Medulla oblongata (tissue), 1 donor: ENCODE results near the gene MAVS.
"Not testable (repeated sequence)": the region's sequence is repeated elsewhere in the genome, so short reads cannot be mapped to it uniquely, and the experiment has no call there.

Source experiments
- DNase-seq: peaks from one replicate; pipeline ENCODE4 v3.0.0-alpha.2; 2015; ENCODE audit errors: extremely low spot score

MAVS gene

DNA sequence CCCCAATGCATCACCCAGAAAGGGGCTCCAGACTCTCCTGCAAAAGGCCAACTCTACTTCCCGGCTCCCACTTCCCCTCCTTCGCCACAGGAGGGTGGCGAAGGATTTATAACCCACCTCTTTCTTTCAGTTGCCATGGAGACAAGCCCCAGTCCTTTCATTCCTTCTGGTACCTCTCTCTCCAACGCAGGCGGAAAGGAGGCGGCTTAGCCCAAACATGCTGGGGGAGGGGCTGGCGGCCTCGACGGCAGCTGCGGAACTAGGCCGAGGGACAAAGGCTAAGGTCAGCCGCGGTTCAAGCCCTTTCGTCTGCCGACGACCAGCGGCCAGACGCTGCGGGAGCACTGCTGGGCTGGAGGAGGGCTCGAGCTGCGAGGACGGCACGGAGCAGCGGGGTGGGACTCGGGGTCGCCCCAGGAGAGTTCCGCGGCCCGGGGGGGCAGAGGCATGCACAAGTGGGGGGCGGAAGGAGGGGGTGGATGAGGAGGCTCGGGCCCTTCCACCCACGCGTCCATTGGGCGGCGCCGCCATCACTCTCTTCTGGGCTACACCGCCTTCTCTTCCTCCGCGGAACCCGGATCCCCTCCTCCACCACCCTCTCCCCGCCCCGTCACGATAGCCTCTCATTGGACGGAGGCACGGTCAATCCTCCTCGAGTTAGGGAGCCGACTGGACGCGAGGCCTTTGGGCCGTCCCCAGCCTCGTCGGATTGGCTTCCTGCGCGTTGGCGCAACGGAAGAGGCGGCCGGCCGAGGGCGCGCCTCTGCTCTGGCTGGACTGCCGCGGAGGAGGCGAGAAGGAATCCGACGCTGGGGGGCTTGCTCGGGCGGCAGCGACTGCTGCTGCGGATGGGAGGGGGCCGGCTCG, 42.2 kb downstream of the MAVS start, which contains the start of gene PANK2:
Gene PANK2, plus strand, starts transcription at position 766 of the 867 bp plus-strand sequence.
- peak; percentile 100 for DNase-seq

DNA sequence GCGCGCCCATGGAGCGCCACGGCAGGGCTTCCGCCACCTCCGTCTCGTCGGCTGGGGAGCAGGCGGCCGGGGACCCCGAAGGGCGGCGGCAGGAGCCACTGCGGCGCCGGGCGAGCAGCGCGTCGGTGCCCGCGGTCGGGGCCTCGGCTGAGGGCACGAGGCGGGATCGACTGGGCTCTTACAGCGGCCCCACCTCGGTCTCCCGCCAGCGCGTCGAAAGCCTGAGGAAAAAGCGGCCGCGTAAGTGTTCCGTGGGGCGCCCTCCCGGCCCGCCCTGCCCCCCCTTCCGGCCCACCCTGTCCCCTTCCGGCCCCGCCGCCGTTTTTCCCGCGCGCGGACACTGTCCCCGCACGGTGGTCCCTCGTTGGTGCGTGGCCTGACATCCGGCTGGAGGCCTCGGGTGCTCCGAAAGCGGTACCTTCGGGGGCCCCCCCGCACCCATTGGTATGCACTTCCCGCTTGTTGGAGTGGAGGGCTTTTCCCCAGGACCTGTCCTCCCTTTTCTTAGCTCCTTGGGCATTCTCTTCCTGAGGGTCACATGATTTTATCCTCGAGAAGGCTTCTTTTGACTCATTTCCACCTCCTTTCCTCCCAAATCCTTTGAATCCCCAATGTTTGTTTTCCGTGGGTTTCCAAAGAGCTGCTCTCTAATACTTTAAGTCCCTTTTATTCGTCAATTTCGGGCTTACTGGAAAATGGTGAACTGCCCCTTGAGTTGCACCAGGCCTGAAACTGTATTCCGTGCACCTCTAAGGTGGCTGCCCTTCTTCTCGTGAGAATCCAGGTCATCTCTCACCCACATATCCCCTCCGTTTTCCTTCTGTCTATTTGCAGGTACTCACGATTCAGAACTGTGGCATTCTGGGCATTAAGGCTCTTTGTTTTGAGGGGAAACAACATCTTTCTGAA, 43.1 kb downstream of the MAVS start:
- peak; percentile 50 for DNase-seq

DNA sequence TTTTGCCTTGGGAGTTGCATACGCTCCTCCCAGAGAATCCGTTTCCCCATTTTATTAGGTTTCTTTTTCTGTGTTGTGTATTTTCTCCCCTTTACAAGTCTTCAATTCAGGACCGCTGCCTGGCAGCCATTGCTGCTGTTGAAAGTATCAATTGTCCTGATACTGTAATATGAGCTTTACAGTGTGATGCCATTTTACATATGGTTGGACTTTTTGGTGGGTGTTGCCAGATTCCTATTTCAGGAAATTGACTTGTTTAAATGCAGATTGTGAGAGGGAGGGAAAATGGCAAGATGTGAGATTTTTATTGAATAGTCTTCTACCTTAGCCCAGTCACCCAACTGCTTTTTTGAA, 43.7 kb downstream of the MAVS start:
- DNase-seq = no peak

DNA sequence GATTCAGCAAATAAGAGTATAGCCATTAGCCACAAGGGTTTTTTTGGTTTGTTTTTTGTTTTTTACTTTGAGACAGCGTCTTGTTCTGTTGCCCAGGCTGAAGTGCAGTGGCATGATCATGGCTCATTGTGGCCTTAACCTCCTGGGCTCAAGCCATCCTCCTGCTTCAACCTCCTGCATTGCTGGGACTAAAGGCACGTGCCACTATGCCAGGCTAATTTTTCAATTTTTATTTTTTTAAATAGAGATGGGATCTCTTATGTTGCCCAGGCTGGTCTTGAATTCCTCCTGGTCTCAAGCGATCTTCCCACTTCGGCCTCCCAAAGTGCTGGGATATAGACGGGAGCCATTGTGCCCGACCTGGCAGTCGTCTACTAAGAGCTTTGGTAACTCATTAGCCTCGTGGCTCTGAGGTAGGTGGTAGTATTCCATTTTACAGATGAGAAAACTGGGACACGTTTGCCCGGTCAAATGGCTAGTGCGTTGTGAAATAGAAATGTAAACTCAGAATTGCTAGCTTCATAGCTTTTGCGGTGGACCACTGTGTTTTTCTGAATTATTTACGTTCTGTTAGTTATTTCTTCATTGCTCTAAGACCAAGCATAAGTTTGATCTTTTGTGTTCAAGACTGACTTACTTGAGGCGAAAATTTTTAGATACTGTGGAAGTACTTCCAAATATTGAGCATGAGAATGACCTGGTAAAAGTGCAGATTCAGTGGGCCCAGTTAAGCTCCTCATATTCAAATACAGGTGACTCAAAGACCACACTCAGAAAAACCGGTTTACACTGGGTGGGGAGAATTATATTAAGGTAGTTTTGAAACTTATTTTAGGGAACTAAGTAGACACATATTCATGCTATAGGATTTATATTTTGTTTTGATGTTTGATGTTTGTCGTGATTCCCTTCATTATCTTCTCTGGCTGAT, 44.6 kb downstream of the MAVS start:
- no peak for DNase-seq

DNA sequence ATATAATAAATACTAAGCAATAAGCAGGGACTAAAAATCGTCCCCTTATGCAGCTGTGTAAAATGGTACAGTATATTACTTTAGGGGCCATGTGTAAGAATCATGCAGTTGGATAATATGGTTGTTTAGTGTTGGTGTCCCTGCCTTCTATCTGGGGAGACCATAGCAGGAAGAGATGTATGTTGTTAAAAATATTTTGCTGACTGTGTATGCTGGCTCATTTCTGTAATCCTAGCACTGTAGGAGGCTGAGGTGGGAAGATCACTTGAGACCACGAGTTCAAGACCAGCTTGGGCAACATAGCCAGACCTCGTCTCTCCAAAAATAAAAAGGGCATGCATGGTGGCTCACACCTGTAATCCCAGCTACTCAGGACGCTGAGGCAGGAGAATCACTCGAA, 48.2 kb downstream of the MAVS start:
- no peak for DNase-seq

DNA sequence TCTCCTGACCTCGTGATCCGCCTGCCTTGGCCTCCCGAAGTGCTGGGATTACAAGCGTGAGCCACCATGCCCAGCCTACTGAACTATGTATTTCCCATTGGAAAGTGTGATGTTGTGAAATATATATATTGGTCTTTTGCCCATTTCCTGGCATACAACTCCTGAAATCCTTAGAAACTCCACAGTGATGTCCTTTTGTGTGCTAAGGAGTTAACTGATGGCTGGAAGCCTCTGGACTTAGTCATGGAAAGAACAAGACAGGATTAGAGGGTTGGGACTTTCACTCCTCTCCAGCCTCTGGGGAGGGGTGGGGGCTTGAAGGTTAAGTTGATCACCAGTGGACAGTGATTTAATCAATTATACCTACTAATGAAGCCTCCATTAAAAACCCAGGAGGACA, 49.7 kb downstream of the MAVS start:
- no peak for DNase-seq

DNA sequence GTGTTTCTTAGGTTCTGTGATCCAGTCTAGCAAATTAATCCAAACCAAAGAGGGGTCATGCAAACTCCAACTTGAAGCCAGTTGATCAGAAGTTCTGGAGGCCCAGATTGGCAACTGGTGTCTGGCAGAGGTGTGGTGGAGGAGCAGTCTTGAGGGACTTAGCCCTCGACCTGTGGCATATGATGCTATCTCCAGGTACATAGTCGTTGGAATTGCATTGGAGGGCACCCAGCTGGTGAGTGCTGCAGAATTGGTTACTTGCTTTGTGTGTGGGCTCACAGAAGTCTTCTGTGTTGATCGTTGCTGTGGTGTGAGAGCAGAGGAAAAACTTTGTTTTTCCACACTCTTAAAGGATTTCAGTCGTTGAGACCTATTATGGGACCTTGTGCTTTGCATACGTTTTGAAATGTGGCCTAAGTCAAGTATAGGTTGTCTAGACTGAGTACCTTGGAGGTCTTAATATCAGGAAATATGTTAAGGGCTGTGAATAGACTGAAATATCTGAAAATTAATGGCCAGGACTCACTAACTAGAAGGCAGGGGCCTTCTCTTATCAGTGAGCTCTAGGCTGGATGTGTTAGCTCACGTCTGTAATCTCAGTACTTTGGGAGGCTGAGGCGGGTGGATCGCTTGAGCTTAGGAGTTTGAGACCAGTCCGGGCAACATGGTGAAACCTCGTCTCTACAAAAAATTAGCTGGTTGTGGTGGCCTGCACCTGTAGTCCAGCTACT, 50.4 kb downstream of the MAVS start:
- no peak for DNase-seq

DNA sequence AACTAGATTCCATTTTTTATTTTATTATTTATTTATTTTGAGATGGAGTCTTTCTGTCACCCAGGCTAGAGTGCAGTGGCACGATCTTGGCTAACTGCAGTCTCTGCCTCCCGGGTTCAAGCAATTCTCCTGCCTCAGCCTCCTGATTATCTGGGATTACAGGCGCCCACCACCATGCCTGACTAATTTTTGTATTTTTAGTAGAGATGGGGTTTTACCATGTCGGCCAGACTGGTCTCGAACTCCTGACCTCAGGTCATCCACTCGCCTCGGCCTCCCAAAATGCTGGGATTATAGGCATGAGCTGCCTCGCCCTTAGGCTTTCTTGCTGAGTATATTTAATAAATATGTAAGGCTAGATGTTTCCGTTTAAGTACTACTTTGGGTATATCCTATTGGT, 51.5 kb downstream of the MAVS start:
- DNase-seq = not testable (repeated sequence)

DNA sequence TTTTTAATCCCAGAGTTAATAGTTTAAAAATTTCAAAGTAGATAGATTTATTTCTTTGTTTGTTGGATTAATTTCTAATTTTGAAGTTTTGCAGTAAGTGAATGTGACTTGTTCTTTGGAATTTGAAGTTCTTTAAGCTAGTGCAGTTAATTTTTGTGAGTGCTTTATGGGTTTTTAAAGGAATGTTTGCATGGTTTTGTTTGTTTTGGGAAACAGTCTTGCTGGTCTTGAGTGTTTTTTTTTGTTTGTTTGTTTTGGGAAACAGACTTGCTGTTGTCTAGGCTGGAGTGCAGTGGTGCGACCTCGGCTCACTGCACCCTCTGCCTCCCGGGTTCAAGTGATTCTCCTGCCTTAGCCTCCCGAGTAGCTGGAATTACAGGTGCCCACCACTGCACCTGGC, 52.0 kb downstream of the MAVS start:
- DNase-seq = no peak

DNA sequence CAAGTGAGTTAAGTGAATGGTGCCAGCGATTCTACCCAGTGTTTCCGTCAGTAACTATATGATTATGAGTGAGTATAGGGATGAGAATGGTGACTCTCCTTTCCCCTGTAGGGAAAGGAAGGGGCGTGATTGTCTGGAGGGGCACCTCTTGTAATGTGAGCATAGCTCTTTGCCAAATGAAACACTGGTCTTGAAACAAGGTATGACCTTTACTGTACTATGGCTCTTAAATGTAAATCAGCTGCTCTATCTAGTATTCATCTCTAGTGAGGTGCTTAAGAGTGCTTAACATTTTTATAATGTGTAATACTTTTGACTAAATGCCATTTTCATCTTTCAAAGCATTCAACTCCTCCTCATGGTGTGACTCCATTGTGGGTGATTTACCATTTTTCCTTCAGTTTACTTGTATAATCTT, 53.6 kb downstream of the MAVS start:
- no peak for DNase-seq

DNA sequence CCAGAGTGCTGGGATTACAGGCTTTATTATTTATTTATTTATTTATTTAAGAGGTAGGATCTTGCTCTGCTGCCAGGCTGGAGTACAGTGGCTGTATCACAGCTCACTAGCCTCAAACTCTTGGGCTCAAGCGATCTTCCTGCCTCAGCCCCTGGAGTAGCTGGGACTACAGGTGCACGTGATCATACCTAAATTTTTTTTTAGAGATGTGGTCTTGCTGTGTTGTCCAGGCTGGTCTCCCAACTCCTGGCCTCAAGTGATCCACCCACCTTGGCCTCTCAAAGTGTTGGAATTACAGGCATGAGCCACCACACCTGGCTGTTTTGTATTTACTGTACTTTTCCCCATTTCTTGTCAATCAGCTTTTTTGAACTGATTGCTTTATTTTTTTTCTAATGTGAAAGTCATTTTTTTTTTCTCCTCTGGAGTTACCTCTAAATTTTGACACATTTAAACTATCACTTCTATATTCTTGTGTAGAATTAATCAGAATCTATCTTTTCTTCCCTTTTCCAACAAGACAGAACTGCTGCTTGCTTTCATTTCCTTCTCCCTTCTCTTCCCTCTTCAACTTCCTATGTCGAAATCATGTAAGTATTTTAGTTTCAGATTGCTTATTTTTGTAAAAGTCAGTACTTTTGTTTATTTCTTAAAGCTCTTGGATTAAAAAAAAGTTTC, 54.5 kb downstream of the MAVS start:
- DNase-seq = peak; percentile 68

DNA sequence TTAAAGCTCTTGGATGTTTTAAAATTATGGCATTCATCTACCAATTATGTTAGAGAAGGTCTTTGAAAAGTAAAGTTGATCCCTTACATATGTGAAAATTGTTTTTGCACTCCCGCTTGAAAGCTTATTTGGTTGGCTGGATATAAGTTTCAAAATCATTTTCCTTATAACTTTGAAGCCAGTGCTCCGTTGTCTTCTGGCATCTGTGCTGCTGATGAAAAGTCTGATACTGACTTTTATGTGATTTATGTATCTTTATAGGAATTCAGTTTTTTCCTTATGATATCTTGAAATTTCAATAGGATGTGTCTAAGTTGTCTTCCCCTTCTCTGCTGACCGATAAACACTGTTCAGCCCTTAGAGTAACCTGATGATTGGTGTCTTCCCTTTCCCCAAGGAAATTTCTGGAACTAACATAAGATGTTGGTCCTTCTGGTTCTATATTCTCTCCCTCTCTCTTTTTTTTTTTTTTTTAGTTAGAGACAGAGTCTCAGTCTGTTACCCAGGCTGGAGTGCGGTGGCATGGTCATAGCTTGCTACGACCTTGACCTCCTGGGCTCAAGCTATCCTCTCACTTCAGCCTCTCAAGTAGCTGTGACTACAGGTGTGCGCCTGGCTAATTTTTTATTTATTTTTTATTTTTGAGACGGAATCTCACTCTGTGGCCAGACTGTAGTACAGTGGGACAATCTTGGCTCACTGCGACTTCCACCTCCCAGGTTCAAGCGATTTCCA, 55.2 kb downstream of the MAVS start:
- DNase-seq = no peak

DNA sequence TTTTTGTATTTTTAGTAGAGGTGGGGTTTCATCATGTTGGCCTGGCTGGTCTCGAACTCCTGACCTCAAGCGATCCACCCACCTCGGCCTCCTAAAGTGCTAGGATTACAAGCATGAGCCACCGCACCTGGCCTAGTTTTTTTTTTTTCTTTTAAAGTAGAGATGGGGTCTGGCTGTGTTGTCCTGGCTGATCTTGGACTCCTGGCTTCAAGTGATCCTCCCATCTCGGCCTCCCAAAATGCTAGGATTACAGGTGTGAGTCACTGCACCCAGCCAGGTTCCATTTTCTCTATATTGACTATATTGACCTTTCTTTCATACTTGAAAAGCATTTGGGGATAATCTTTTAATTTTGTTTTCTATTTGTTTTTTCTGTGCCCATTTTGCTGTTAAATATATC, 55.8 kb downstream of the MAVS start:
- no peak for DNase-seq

DNA sequence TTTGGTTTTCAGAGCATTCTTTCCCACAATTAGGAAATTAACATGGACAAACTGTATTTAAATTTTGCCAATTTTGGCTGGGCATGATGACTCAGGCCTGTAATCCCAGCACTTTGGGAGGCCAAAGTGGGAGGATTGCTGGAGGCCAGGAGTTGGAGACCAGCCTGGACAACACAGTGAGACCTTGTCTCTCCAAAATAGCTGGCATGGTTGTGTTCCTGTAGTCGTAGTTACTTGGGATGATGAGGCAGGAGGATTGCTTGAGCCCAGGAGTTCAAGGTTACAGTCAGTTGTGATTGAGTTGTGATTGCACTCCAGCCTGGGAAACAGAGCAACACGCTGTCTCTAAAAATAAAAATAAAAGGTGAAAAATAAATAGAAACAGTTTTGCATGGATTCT, 57.6 kb downstream of the MAVS start:
- no peak for DNase-seq

DNA sequence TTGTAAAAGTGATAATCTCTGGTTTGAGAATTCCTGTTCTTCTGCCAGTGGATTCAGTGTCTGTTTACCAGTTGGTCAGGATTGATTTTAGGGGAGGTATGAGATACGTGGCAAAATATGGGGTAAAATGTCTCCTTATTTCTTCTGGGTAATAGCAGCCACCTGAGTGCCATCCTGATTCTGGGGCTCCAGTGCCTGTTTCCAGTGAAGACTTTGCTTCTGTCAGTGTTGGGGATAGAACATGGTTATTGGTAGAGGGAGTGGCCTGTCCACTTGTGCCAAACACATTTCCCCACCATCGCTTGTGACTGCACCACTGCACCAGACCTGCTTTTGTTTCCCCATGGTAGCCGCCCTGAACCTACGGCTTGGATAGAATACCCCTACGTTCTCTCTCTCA, 58.2 kb downstream of the MAVS start:
- DNase-seq = no peak

DNA sequence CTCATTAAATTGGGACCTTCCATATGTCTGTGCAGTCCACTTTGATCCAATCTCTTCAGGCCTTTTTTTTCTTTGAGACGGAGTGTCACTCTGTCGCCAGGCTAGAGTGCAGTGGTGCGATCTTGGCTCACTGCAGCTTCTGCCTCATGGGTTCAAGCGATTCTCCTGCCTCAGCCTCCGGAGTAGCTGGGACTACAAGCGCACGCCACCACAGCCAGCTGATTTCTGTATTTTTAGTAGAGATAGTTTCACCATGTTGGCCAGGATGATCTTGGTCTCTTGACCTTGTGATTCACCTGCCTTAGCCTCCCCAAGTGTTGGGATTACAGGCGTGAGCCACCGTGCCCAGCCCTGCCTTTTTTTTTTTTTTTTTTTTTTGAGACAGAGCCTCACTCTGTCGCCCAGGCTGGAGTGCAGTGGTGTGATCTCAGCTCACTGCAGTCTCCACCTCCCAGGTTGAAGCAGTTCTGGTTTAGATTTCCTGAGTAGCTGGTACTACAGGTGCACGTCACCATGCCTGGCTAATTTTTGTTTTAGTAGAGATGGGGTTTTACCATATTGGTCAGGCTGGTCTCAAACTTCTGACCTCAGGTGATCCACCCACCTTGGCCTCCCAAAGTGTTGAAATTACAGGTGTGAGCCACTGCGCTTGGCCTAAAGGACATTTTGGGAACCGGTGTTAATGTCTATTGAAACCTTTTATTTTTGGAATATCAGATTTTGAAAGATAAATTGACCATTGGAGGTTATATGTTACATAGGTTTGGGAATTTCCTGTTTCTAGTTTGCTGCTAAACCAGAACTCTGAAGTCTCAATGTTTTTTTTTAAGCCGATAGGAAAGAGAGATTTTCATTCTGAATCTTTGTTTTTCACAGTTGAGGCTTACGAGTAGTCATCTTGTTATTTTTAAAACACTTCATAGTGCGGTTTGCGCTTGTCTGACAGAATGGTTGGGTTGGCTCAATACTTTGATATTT, 60.4 kb downstream of the MAVS start:
- DNase-seq = not testable (repeated sequence)

DNA sequence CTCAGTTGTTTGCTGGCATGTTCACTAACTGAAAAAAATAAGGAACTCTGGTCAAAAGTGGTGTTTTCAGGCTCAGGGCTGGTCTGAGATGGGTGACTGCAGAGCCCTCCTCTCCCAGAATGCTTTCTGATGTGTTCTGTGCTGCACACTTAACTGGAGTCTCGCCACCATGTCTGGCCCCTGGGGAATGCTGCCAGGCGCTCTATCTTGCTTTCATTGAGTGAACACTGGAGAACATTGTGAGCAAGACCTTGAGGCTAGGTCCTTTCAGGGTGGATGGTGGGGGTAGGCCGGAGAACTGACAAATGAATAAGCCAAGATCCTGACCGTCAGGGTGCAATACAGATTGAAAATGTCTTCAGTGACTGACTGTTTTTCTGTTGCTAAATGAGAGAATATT, 62.0 kb downstream of the MAVS start:
- DNase-seq = no peak

DNA sequence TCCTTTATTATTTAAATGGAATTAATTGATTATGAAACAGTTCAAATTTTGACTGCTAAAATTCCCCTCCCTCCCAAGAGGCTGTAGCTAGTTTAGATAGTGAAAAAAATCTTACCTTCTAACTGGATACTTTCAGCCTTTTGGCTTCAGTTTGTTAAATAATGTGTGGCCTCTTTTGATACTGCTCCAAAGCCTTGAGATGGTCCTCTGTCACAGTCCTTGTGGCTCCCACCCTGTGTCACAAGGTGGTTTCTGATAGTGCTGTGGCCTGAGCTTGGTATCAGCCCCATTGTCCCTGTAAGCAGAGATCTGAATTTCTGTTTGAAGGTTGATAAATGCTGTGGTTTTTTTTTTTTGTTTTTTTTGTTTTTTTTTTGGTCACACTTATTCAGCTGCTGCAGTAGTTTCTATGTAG, 63.3 kb downstream of the MAVS start:
- DNase-seq = no peak

DNA sequence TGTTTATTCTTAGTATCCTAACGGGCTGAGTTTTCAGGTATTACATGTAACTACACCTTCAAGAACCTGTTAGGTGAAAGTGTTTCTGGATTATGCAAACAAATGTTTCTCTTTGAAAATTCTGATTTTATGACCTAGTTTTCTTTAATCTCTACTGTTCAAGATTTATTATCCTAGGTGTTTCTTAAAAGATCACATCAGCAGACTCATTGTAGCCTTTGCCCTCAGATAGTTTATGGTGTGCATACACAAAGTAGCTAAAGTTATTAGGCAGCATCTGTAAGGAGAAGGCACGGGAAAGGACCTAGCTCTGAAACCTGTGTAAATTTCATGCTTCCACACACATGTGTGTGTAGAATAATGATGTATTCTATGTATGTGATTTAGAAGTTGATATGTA, 64.2 kb downstream of the MAVS start:
- no peak for DNase-seq
